NCI-H1436 (cell line): ENCODE measurements around the gene IL23A.

Experiments used
- DNase-seq: peaks from one replicate; lab custom pipeline; 2025; lab: John Stamatoyannopoulos, UW

Gene IL23A

DNA sequence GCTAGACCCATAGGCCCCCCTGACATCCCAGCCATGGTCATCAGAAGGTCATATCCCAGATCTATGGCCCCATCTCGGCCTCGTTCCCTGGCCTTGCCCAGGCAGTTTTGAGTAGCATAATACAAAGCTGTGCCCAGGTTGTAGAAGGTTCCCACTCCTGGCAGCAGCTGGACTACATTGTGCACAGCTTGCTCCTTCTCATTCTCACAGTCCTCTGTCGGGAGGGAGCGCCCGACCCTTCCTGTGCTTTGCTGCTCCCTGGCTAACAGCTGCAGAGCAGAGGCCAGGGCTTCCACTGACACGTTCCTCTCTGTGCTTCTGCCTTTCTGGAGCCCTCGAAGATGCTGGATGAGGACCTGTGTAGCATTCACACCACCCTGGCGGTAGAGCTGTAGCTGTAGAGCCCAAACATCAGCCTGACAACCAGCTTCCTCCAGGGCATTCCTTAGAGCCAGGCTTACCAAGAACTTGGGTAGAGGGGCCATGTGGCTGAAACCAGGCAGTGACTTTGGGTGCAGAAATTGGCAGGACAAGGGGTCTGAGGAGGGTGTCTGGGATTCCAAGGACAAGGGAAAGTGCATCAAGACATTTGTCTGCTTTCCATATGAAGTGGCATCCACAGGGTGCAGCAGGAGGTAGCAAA is 22.9 kb downstream of the IL23A start:
- no peak for DNase-seq

DNA sequence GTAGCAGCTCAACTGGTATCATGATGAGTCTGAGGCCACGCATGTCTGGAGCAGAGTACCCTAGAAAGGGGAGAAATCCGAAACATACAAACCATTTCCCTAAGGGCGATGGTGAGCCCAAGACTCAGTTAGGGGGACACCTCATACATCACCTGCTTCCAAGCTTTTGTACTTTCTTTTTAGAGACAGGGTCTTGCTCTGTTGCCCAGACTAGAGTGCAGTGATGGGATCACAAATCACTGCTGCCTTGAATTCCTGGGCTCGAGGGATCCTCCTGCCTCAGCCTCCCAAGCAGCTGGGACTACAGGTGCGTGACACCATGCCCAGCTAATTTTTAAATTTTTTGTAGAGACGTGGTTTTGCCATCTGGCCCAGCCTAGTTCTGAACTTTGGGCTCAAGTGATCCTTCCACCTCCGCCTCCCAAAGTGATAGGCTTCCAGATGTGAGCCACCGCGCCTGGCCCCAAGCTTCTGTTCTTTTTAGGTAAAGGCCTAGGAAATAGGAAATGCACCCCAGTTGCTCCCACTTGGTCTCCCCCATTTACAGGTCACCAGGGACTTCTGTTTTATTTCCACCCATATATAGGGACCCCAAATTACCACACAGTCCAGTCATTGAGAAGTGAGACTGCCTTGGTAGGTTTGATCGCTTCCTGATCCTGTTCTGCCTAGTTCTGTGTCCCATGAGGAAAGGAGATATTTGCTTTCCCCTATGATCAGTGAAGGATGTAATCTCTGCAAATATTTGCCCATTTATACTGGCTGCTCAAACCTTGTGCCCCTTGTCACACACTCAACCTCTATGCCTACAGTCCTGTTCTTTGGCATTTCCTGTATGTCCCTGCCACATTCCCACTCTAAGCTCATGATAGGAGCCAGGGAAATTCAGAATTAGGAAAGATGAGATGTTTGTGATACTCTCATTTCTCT is 23.7 kb downstream of the IL23A start, which contains the start of gene APOF:
TSS of gene APOF (minus strand) at position 728 of the 930 bp plus-strand sequence. CDS start at position 616, 112 bp downstream.
- DNase-seq, result no peak

GRCh38 chr12:56366948-56367347 is 28.3 kb downstream of the IL23A start:
- no peak for DNase-seq

GRCh38 chr12:56373515-56373914 is 34.8 kb downstream of the IL23A start:
- no peak for DNase-seq

DNA sequence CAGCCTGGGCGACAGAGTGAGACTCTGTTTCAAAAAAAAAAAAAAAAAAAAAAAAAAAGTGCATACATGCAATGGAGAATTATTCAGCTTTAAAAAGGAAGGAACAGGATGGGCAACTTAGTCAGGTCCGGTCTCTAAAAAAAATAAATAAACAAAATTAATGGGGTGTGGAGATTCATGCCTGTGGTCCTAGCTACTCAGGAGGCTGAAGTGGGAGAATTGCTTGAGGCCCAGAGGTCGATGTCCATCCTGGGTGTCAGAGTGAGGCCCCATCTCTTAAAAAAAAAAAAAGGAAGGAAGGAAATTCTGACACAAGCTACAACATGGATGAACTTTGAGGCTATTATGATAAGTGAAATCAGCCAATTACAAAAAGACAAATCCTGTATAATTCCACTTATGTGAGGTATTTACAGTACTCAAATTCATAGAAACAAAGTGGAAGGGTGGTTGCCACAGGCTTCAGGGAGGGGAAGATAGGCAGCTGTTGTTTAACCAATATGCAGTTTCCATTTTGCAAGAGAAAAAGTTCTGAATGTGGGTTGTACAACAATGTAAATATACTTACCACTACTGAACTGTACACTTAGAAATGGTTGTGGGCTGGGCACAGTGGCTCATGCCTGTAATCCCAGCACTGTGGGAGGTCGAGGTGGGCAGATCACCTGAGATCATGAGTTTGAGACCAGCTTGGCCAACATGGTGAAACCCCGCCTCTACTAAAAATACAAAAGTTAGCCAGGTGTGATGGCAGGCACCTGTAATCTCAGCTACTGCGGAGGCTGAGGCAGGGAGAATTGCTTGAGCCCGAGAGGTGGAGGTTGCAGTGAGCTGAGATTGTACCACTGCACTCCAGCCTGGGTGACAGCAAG is 36.3 kb downstream of the IL23A start:
- DNase-seq, result no peak

DNA sequence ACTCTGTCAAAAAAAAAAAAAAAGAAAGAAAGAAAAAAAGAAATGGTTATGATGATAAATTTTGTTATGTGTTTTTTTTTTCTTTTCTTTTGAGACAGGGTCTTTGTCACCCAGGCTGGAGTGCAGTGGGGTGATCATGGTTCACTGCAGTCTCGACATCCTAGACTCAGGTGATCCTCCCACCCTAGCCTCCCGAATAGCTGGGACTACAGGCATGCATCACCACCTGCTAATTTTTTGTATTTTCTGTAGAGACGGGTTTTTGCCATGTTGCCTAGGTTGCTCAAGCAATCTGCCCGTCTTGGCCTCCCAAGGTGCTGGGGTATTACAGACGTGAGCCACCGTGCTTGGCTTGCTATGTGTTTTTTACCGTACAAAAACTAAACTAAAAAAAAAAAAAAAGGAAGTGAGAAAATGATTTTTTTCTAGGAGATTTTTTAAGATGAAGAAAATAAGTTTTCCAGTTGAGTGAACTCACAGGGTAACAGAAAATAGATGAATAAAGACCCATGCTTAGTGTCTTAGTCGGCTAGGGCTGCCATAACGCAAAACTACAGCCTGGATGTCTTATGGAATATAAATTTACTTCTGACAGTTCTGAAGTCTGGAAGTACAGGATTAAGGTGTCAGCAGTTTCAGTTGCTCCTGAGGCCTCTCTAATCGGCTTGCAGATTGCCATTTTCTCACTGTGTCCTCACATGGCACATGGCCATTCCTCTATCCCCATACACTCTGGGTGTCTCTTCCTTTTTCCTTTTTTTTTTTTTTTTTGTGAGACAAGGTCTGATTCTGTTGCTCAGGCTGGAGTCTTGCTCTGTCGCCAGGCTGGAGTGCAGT is 37.1 kb downstream of the IL23A start:
- no peak for DNase-seq

- DNase-seq, result no peak
Measured at GRCh38 chr12:56377310-56377988, 38.8 kb downstream of the IL23A start.

DNA sequence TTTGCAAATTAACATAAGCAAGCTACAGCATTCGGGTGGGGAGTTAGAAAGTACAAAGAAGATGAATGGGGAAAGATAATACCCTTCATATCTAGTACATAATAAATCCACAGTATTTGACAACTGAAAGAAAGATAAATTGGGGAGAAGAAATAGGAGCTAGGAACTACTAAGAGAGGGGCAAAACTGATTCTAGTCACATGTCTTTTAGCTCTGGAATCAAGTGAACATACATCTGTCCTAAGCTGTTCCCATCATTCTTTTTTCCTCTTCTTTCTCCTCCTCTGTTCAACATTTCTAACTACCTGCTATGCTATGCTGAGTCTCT is 39.3 kb downstream of the IL23A start:
- no peak for DNase-seq

GRCh38 chr12:56382611-56383010 is 43.9 kb downstream of the IL23A start:
- DNase-seq, result no peak

DNA sequence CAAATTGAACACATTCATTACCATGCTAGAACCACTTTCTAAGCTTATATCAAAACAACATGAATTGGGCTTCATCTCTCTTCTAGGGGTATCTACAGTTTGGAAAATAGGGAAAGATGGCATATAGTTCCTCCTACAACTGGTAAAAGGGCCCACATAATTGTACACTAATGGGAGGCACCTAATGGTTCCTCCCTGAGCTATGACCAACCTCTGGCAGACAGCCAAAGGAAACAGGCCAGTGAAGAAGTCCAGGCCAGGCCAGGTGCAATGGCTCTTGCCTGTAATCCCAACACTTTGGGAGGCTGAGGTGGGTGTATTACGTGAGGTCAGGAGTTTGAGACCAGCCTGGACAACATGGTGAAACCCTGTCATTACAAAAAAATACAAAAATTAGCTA is 47.2 kb downstream of the IL23A start:
- no peak for DNase-seq

- no peak for DNase-seq
Measured at GRCh38 chr12:56387152-56387736, 48.6 kb downstream of the IL23A start.

GRCh38 chr12:56389412-56389811 is 50.7 kb downstream of the IL23A start:
- no peak for DNase-seq
